SK-N-SH treated with all-trans-retinoic acid at 6 μM for 48 hours (cell line): ENCODE measurements around the gene REN.

Experiments
- TF ChIP-seq, protein P1 (sequence below): fragments of 250-450 bp; sonication (Bioruptor Pico); IDR thresholded peaks from 2 replicates; pipeline ENCODE4 v1.8.0; 2020; ENCODE audit warnings: mild to moderate bottlenecking, moderate library complexity, borderline replicate concordance
- TF ChIP-seq, protein P2 (sequence below): fragments of 250-450 bp; sonication (Bioruptor Pico); IDR thresholded peaks from 2 replicates; pipeline ENCODE4 v1.5.0; 2020; ENCODE audit warnings: mild to moderate bottlenecking, moderate library complexity

DNA sequence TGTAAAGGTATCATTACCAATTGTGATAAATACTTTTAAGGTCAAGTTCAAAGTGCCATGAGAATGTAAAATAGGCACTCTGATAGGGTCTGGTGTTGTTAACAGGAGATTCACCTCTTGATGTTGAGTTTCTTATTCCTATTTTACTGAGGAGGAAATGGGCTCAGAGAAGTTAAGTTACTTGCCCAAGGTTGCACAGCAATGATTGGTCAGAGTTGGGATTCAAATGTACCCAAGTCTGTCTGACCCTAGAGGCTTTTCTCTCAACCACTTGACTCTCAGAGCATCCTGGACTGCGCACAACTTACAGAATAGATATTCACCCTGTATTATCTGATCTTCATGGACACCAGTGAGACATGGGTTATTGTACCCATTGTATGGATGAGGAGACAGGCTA lies 59.3 kb downstream of the REN start:
- TF ChIP-seq, protein P1, sequence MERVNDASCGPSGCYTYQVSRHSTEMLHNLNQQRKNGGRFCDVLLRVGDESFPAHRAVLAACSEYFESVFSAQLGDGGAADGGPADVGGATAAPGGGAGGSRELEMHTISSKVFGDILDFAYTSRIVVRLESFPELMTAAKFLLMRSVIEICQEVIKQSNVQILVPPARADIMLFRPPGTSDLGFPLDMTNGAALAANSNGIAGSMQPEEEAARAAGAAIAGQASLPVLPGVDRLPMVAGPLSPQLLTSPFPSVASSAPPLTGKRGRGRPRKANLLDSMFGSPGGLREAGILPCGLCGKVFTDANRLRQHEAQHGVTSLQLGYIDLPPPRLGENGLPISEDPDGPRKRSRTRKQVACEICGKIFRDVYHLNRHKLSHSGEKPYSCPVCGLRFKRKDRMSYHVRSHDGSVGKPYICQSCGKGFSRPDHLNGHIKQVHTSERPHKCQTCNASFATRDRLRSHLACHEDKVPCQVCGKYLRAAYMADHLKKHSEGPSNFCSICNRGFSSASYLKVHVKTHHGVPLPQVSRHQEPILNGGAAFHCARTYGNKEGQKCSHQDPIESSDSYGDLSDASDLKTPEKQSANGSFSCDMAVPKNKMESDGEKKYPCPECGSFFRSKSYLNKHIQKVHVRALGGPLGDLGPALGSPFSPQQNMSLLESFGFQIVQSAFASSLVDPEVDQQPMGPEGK = no peak
- TF ChIP-seq, protein P2, sequence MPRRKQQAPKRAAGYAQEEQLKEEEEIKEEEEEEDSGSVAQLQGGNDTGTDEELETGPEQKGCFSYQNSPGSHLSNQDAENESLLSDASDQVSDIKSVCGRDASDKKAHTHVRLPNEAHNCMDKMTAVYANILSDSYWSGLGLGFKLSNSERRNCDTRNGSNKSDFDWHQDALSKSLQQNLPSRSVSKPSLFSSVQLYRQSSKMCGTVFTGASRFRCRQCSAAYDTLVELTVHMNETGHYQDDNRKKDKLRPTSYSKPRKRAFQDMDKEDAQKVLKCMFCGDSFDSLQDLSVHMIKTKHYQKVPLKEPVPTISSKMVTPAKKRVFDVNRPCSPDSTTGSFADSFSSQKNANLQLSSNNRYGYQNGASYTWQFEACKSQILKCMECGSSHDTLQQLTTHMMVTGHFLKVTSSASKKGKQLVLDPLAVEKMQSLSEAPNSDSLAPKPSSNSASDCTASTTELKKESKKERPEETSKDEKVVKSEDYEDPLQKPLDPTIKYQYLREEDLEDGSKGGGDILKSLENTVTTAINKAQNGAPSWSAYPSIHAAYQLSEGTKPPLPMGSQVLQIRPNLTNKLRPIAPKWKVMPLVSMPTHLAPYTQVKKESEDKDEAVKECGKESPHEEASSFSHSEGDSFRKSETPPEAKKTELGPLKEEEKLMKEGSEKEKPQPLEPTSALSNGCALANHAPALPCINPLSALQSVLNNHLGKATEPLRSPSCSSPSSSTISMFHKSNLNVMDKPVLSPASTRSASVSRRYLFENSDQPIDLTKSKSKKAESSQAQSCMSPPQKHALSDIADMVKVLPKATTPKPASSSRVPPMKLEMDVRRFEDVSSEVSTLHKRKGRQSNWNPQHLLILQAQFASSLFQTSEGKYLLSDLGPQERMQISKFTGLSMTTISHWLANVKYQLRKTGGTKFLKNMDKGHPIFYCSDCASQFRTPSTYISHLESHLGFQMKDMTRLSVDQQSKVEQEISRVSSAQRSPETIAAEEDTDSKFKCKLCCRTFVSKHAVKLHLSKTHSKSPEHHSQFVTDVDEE (CRISPR knock-in tag) = no peak
